Activated CD4-positive, alpha-beta memory T cell treated with anti-CD3 and anti-CD28 coated beads, Interleukin-2, amount 10 ng/mL, durations not matched to agents 7 days and 5 days (primary cell): ENCODE measurements around the gene OLIG2. TPM values are rescaled to one million over a fixed set of nuclear protein-coding genes. Genes with fewer than 3 reads are reported as not detected.

Experiments used
- CTCF ChIA-PET: fragments of 350-600 bp; sonication (Branson Sonifier 250); formaldehyde crosslinking; loops from one replicate; lab custom pipeline; 2021; ENCODE audit warnings: antibody characterized with exemption, inconsistent platforms; lab: Charles Lee
- POLR2A ChIA-PET: fragments of 350-600 bp; sonication (Branson Sonifier 250); formaldehyde crosslinking; loops from one replicate; lab custom pipeline; 2021; ENCODE audit warnings: antibody characterized with exemption; lab: Charles Lee
- DNase-seq: peaks from one replicate; pipeline ENCODE4 v3.0.0-alpha.2; 2020
- H3K27ac Mint-ChIP-seq: one replicate; pipeline ENCODE4 v1.8.0; 2021; ENCODE audit warnings: mild to moderate bottlenecking, mixed read lengths
- H3K27me3 Mint-ChIP-seq: one replicate; pipeline ENCODE4 v1.8.0; 2021; ENCODE audit warnings: mixed read lengths
- H3K36me3 Mint-ChIP-seq: one replicate; pipeline ENCODE4 v1.8.0; 2021; ENCODE audit warnings: low read depth, mixed read lengths
- H3K4me1 Mint-ChIP-seq: one replicate; pipeline ENCODE4 v1.8.0; 2021; ENCODE audit warnings: mixed read lengths
- H3K4me3 Mint-ChIP-seq: one replicate; pipeline ENCODE4 v1.8.0; 2021; ENCODE audit warnings: mild to moderate bottlenecking, mixed read lengths
- H3K9me3 Mint-ChIP-seq: one replicate; pipeline ENCODE4 v1.8.0; 2021; ENCODE audit warnings: mixed read lengths
- total RNA-seq, 2 experiments: library from RNA; stranded (reverse); gene quantifications; one replicate each; pipeline ENCODE4 v1.2.3, GENCODE V29; 2021

Gene OLIG2
- total RNA-seq, 2 experiments from 2014 or later, result not detected

GRCh38 chr21:33046455-33046854 lies 20.7 kb downstream of the OLIG2 start:
- POLR2A ChIA-PET, result no interaction called here
- no peaks in the 10 kb centered on the region for H3K9me3 Mint-ChIP-seq
- H3K4me1 Mint-ChIP-seq, result peaks cover 2% of the 10 kb centered on the region
- H3K4me3 Mint-ChIP-seq, result no peak overlapping the region
- no peak for DNase-seq
- no peaks in the 10 kb centered on the region for H3K36me3 Mint-ChIP-seq
- CTCF ChIA-PET, result no interaction called here
- H3K27me3 Mint-ChIP-seq, result peaks cover 42% of the 10 kb centered on the region
- no peak overlapping the region for H3K27ac Mint-ChIP-seq

GRCh38 chr21:33047231-33047630 lies 21.5 kb downstream of the OLIG2 start:
- Mint-ChIP-seq H3K4me3 (no peak overlapping the region), H3K36me3 (no peaks in the 10 kb centered on the region)

DNA sequence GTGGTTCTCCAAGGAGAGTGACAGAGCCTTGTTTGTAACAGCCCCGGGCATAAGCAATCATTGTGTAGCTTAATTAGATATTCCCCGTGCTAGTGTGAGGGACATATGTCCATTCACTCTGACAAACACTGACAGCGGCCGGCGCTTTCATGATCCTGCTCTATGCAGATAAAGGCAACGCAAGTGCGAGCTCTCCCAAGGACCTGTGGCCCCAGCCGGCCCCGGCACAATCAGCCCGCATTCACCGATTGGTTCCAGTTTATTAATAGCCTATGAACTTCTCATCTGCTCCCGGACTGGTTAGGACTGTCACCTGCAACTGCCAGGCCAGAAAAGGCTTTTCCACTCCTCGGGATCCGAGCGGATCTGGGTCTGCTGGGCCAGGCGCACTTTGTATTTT lies 26.2 kb downstream of the OLIG2 start:
- no peak for DNase-seq
- CTCF ChIA-PET, result no interaction called here
- H3K27ac Mint-ChIP-seq, result no peak overlapping the region
- POLR2A ChIA-PET, result no interaction called here
- peaks cover 2% of the 10 kb centered on the region for H3K4me1 Mint-ChIP-seq
- no peaks in the 10 kb centered on the region for H3K36me3 Mint-ChIP-seq
- no peaks in the 10 kb centered on the region for H3K9me3 Mint-ChIP-seq
- H3K27me3 Mint-ChIP-seq, result peaks cover 42% of the 10 kb centered on the region
- no peak overlapping the region for H3K4me3 Mint-ChIP-seq

More at GRCh38 chr21:33047231-33047630, 21.5 kb downstream of the OLIG2 start:
- ChIA-PET POLR2A (no interaction called here), CTCF (no interaction called here)
- H3K27ac Mint-ChIP-seq, result no peak overlapping the region
- H3K9me3 Mint-ChIP-seq, result no peaks in the 10 kb centered on the region
- peaks cover 2% of the 10 kb centered on the region for H3K4me1 Mint-ChIP-seq
- peaks cover 47% of the 10 kb centered on the region for H3K27me3 Mint-ChIP-seq
- no peak for DNase-seq

DNA sequence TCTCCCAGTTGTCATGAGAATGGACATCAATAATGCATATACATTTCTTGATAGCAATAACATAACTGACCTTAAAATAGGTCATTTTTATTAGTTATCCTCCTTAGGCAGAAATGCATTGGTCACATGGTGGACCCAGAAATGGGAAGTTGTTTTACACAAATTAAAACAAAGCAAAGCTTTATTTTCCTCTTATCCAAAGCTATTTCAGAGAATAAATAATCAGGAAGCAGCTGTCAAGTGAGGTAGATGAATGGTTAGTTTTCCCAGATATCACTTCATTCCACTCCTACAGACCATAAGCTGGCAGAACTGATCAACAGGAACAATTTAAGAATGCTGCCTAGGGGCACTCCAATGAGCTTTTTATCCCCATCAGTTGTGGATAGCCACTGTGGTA lies 28.2 kb downstream of the OLIG2 start:
- Mint-ChIP-seq H3K36me3 (no peaks in the 10 kb centered on the region), H3K27me3 (peaks cover 39% of the 10 kb centered on the region), H3K9me3 (no peaks in the 10 kb centered on the region), H3K4me3 (no peak overlapping the region), H3K27ac (no peak overlapping the region), H3K4me1 (peaks cover 2% of the 10 kb centered on the region)
- CTCF ChIA-PET, result interaction anchor here (1.0 kb wide), 1 partner anchor 16 kb away, joined by 3 read pairs; the partner anchor contains the start of gene OLIG1
- DNase-seq, result no peak
- POLR2A ChIA-PET, result no interaction called here

DNA sequence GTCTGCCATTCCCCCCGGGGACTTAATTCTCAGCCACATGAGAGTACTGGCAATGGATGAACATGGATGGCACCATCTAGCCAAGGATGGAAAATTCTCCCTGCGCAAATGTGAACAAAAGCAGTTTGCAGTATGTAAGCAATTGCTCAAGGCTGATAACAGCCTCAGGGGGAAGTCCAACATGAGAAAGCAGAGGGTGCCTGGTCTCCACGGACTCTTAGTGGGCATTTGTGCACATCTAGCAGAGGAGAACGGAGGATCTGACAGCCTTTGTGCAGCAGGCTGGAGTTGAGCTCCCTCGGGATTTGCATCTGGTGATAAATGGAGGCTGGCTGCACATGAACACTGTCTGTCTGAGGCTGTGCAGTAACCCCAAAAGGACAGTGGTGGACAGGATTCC lies 30.3 kb downstream of the OLIG2 start:
- Mint-ChIP-seq H3K36me3 (no peaks in the 10 kb centered on the region), H3K27ac (no peak overlapping the region), H3K9me3 (no peaks in the 10 kb centered on the region), H3K27me3 (peaks cover 41% of the 10 kb centered on the region), H3K4me3 (no peak overlapping the region), H3K4me1 (no peaks in the 10 kb centered on the region)
- ChIA-PET CTCF (interaction anchor here (0.5 kb wide), 1 partner anchor 1638 kb away, joined by 4 read pairs; no protein-coding TSS in a partner anchor), POLR2A (no interaction called here)
- DNase-seq, result no peak

DNA sequence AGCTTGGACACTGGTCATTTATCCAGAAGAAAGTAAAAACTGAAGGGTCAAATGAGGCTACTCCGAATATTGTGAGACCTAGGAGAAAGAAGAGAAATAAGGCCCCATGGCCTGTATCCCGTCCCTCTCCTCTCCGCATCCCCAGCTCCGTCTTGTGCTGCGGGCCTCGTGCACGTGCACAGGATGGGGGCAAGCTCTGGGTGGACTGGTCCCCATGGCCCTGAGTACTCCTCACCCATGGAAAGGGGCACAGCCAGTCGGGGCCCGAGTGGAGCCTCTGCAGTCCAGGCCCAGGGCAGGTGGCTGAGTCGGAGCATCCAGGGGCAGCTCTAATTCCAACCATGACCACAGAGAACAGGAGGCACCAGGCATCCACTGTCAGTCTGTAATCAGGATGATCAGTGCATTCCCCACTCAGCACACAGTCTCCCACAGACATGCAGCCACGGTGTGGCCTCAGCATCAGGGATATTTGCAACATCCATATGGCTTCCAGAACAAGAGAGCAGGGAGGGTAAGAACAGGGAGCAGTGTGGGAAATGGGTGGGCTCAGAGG lies 31.7 kb downstream of the OLIG2 start:
- DNase-seq, result no peak
- no peaks in the 10 kb centered on the region for H3K9me3 Mint-ChIP-seq
- CTCF ChIA-PET, result no interaction called here
- peaks cover 44% of the 10 kb centered on the region for H3K27me3 Mint-ChIP-seq
- POLR2A ChIA-PET, result no interaction called here
- H3K27ac Mint-ChIP-seq, result no peak overlapping the region
- H3K4me3 Mint-ChIP-seq, result no peak overlapping the region
- H3K36me3 Mint-ChIP-seq, result no peaks in the 10 kb centered on the region
- H3K4me1 Mint-ChIP-seq, result no peaks in the 10 kb centered on the region

DNA sequence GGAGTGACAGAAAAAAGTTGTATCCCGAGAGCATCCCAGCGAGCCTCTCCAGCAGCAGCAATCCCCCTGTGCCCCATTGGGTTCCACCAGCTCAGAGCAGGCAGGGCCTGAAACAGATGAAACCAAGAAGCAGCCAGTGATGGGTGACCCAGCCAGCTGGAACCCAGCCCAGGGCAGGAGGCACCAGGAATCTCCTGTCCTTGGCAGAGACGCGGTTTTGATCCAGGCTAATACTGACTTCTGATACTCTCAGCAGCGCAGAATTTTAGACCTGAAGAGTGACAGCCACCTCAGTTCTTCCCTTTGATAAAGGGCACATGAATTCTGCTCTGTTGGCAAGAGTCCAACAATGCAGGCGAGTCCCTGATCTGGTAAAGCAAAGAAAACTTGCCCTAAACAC lies 32.8 kb downstream of the OLIG2 start:
- no peak for DNase-seq
- H3K4me3 Mint-ChIP-seq, result no peak overlapping the region
- ChIA-PET POLR2A (no interaction called here), CTCF (no interaction called here)
- H3K36me3 Mint-ChIP-seq, result no peaks in the 10 kb centered on the region
- H3K4me1 Mint-ChIP-seq, result no peaks in the 10 kb centered on the region
- peaks cover 46% of the 10 kb centered on the region for H3K27me3 Mint-ChIP-seq
- H3K9me3 Mint-ChIP-seq, result no peaks in the 10 kb centered on the region
- H3K27ac Mint-ChIP-seq, result no peak overlapping the region

GRCh38 chr21:33058957-33059356 lies 33.2 kb downstream of the OLIG2 start:
- POLR2A ChIA-PET, result no interaction called here
- H3K27me3 Mint-ChIP-seq, result peaks cover 43% of the 10 kb centered on the region
- H3K27ac Mint-ChIP-seq, result no peak overlapping the region
- no peaks in the 10 kb centered on the region for H3K4me1 Mint-ChIP-seq
- DNase-seq, result no peak
- no peaks in the 10 kb centered on the region for H3K36me3 Mint-ChIP-seq
- no peaks in the 10 kb centered on the region for H3K9me3 Mint-ChIP-seq
- CTCF ChIA-PET, result no interaction called here
- no peak overlapping the region for H3K4me3 Mint-ChIP-seq

DNA sequence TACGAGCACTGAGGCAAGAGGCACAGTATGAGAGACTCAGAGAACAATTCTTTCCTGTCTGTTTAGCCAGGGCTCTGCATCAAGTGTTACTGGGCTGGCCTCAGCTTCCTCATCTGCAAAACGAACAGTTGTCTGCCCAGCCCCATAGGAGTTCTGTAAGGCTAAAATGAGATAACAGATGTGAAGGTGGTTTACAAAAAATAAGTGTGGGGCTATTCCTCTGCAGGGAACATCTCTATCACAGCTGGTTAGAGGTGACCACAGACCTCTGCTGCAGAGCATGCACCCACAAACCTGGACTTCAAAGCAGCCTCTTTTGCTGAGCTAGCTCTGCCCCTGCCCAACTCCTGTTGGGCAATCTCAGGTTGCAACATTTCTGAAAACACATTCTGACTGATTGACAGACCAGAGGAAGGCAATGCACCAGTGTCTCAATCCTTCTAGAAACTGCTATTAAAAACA lies 33.7 kb downstream of the OLIG2 start:
- H3K27me3 Mint-ChIP-seq, result peaks cover 43% of the 10 kb centered on the region
- DNase-seq, result no peak
- H3K27ac Mint-ChIP-seq, result no peak overlapping the region
- no peaks in the 10 kb centered on the region for H3K9me3 Mint-ChIP-seq
- no peaks in the 10 kb centered on the region for H3K4me1 Mint-ChIP-seq
- CTCF ChIA-PET, result no interaction called here
- no peaks in the 10 kb centered on the region for H3K36me3 Mint-ChIP-seq
- POLR2A ChIA-PET, result no interaction called here
- H3K4me3 Mint-ChIP-seq, result no peak overlapping the region

- H3K9me3 Mint-ChIP-seq, result no peaks in the 10 kb centered on the region
- no peak for DNase-seq
- CTCF ChIA-PET, result no interaction called here
- no peaks in the 10 kb centered on the region for H3K36me3 Mint-ChIP-seq
- no peak overlapping the region for H3K4me3 Mint-ChIP-seq
- peaks cover 52% of the 10 kb centered on the region for H3K27me3 Mint-ChIP-seq
- POLR2A ChIA-PET, result no interaction called here
- H3K4me1 Mint-ChIP-seq, result peaks cover 2% of the 10 kb centered on the region
- no peak overlapping the region for H3K27ac Mint-ChIP-seq
These were observed 35.5 kb downstream of the OLIG2 start for GRCh38 chr21:33061233-33061632.

DNA sequence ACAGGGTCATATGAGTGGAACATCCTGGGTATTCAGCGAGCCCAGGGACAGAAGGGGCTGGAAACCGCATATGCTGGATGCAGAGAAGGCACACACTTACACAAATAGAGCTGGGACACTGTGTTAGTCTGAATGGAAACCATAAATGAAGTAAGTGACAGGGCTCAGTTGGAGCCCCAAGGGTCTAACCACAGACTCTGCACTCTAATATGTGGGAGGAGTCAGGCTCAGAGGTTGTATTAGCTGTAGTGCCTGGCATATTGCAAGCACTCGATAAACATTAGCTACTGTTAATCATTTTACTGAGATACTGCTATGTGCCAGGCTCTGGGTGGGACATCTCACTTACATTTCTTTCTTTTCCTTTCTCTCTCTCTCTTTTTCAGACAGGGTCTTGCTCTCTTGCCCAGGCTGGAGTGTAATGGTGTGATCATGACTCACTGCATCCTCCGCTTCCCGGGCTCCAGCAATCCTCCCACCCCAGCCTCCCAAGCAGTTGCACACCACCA lies 37.7 kb downstream of the OLIG2 start:
- POLR2A ChIA-PET, result interaction anchor here (0.6 kb wide), 1 partner anchor 8 kb away, joined by 3 read pairs; no protein-coding TSS in a partner anchor
- Mint-ChIP-seq H3K27ac (no peak overlapping the region), H3K4me3 (no peak overlapping the region), H3K27me3 (peaks cover 64% of the 10 kb centered on the region), H3K4me1 (peaks cover 2% of the 10 kb centered on the region), H3K36me3 (no peaks in the 10 kb centered on the region), H3K9me3 (no peaks in the 10 kb centered on the region)
- DNase-seq, result no peak
- CTCF ChIA-PET, result no interaction called here

DNA sequence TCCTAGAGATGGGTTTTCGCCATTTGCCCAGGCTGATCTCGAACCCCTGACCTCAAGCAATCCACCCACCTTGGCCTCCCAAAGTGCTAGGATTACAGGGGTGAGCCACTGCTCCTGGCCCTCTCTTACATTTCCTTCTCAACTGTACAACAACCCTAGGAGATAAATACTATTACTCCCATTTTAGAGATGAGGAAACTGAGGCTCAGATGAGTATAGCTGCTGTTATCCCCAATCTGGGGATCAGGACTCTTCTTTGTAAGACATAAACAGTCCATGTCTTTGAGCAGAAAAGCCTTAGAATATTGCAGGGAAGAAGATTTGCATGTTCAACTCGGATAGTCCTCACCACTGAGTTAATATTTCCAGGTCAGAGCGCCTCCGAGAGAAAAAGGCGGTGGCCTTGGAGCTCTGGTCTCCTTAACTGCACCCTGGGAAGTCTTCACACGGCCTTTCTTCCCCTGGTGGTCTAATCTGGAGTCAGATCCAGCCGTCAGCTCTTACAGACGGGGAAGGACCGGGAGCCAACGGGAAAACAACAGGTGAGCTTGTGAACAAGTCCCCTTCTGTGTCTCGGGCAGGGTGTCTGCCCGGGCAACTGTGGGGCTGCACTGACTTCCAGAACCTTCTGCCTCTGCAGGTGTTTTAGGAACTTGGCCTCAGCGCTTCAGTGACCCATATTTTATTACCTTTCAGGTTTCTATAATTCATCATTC lies 38.3 kb downstream of the OLIG2 start:
- Mint-ChIP-seq H3K9me3 (no peaks in the 10 kb centered on the region), H3K27me3 (peaks cover 69% of the 10 kb centered on the region), H3K27ac (no peak overlapping the region), H3K4me1 (peaks cover 3% of the 10 kb centered on the region), H3K36me3 (no peaks in the 10 kb centered on the region), H3K4me3 (no peak overlapping the region)
- CTCF ChIA-PET, result no interaction called here
- POLR2A ChIA-PET, result interaction anchor here (0.6 kb wide), 1 partner anchor 8 kb away, joined by 3 read pairs; no protein-coding TSS in a partner anchor
- no peak for DNase-seq

- H3K9me3 Mint-ChIP-seq, result no peaks in the 10 kb centered on the region
- POLR2A ChIA-PET, result no interaction called here
These were observed 39.1 kb downstream of the OLIG2 start for GRCh38 chr21:33064623-33065390.

More at GRCh38 chr21:33064623-33065390, 39.1 kb downstream of the OLIG2 start:
- peaks cover 10% of the 10 kb centered on the region for H3K4me1 Mint-ChIP-seq
- DNase-seq, result no peak
- CTCF ChIA-PET, result no interaction called here
- H3K27ac Mint-ChIP-seq, result no peak overlapping the region
- no peak overlapping the region for H3K4me3 Mint-ChIP-seq
- peaks cover 75% of the 10 kb centered on the region for H3K27me3 Mint-ChIP-seq
- no peaks in the 10 kb centered on the region for H3K36me3 Mint-ChIP-seq
